Stomach (tissue), 9 donors: ENCODE measurements around the gene KLK8. TPM values are rescaled to one million over a fixed set of nuclear protein-coding genes. Genes with fewer than 3 reads are reported as not detected.
A peak's percentile ranks its signal among the peaks of the same experiment; 100 is the strongest.

Experiments
- DNase-seq, 2 donors: peaks; one replicate each; pipeline versions ENCODE4 v3.0.0 to v3.0.0-alpha.2; 2013 to 2019
- H3K27ac ChIP-seq, 5 donors: fragments of 200-600 bp in 4 of 5; sonication (generic) in 4 of 5; one replicate each; pipeline ENCODE4 v1.5.1; 2013 to 2019; ENCODE audit warnings: mild to moderate bottlenecking in 1 of 5, moderate library complexity in 1 of 5
- H3K27me3 ChIP-seq, 3 donors: fragments of 200-600 bp; sonication (generic); one replicate each; pipeline ENCODE4 v1.5.1; 2017 to 2019; ENCODE audit warnings: mixed run types in 1 of 3
- H3K36me3 ChIP-seq, 4 donors: fragments of 200-600 bp; sonication (generic); 1 replicate in 3 of 4; 2 replicates in 1 of 4; pipeline ENCODE4 v1.5.1; 2016 to 2019
- H3K4me1 ChIP-seq, 4 donors: fragments of 200-600 bp; sonication (generic); one replicate each; pipeline ENCODE4 v1.5.1; 2016 to 2019
- H3K4me3 ChIP-seq, 4 donors: fragments of 200-600 bp; sonication (generic) in 3 of 4; one replicate each; pipeline ENCODE4 v1.5.1; 2016 to 2019; ENCODE audit warnings: mild to moderate bottlenecking in 1 of 4
- H3K9me3 ChIP-seq, 4 donors: fragments of 200-600 bp; sonication (generic); one replicate each; pipeline ENCODE4 v1.5.1; 2016 to 2019
- EP300 ChIP-seq: sonication (generic); formaldehyde crosslinking; IDR thresholded peaks from one replicate; pipeline ENCODE4 v1.6.1; 2017; ENCODE audit warnings: antibody characterized with exemption
- POLR2A ChIP-seq, 4 donors: fragments of 450-650 bp; IDR thresholded peaks; one replicate each; pipeline ENCODE4 v1.6.1; 2016; ENCODE audit warnings: antibody characterized with exemption in 4 of 4, control low read depth in 2 of 4, mild to moderate bottlenecking in 1 of 4, moderate library complexity in 1 of 4
- POLR2AphosphoS5 ChIP-seq, 3 donors: sonication (generic); formaldehyde crosslinking; IDR thresholded peaks; one replicate each; pipeline ENCODE4 v1.6.1; 2016; ENCODE audit warnings: antibody characterized with exemption in 3 of 3
- WGBS, 5 donors: extraction: QIAGEN DNeasy Blood & Tissue Kit in 3 of 5; methylation state at CpG; one replicate each; pipeline versions ENCODE4 v1.1.5 to v1.1.7; 2013 to 2018; 5-methylcytosine and 5-hydroxymethylcytosine counted together
- intact Hi-C: fragments of 100-400 bp; cut with DNase I; formaldehyde crosslinking; loops from one replicate; pipeline ENCODE4 v1.15.1; 2023; ENCODE audit warnings: low total_unique reads
- polyA plus RNA-seq, 3 donors: library from polyadenylated mRNA; stranded (reverse); fragments of 200-250 nt; gene quantifications; one replicate each; pipeline ENCODE4 v1.2.3, GENCODE V29; 2013
- total RNA-seq, 5 donors: library from RNA; depleted of rRNA; stranded (reverse); fragments of >200 nt; gene quantifications; one replicate each; pipeline versions ENCODE4 v1.1.0 to v1.2.3, GENCODE V29; 2014 to 2016
- TF ChIP-seq, protein P1 (sequence below), 7 experiments: fragments of 450-650 bp in 4 of 7; fragments of 200-600 bp in 3 of 7; sonication (generic) in 3 of 7; IDR thresholded peaks; one replicate each; pipeline ENCODE4 v1.5.1; 2016 to 2019; ENCODE audit warnings: antibody characterized with exemption in 7 of 7, control low read depth in 2 of 7, mild to moderate bottlenecking in 1 of 7
- donor health status: healthy with polysubstance abuse.
- donor health status: Bipolar disorder and iron deficiency.
- donor health status: healthy.

The KLK8 gene
- total and polyA plus RNA-seq, 8 donors: 116 TPM; not detected in 7

DNA sequence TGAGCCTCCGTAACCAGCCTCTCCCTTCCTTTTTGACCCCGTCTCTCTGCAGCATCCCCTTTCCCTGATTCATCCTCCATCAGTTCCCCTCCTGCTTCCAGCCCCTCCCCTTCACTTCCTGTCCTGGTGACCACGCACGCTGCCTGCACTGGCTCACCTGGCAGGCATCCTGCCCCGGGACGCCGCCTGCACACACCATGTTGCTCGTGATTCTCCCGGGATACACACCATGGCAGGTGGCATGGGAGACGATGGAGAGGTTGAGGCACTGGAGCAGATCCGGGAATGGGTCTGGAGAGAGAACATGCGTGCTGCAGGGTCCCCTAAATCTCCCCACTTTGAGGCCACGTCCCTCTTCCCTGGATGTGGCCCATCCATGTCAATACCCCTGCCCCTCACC lies 29.2 kb upstream of the KLK8 start:
- intact Hi-C loops: no loop called here
- TF ChIP-seq POLR2AphosphoS5 (IDR thresholded peaks at IDR 0.05) (no peak), EP300 (no peak), POLR2A (IDR thresholded peaks at IDR 0.05) (no peak)
- TF ChIP-seq, protein P1, sequence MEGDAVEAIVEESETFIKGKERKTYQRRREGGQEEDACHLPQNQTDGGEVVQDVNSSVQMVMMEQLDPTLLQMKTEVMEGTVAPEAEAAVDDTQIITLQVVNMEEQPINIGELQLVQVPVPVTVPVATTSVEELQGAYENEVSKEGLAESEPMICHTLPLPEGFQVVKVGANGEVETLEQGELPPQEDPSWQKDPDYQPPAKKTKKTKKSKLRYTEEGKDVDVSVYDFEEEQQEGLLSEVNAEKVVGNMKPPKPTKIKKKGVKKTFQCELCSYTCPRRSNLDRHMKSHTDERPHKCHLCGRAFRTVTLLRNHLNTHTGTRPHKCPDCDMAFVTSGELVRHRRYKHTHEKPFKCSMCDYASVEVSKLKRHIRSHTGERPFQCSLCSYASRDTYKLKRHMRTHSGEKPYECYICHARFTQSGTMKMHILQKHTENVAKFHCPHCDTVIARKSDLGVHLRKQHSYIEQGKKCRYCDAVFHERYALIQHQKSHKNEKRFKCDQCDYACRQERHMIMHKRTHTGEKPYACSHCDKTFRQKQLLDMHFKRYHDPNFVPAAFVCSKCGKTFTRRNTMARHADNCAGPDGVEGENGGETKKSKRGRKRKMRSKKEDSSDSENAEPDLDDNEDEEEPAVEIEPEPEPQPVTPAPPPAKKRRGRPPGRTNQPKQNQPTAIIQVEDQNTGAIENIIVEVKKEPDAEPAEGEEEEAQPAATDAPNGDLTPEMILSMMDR (IDR thresholded peaks at IDR 0.05): no peak
- Histone ChIP-seq H3K27me3 (peaks cover 0 to 67% (median 0%) of the 10 kb centered on the region in 3 donors), H3K4me1 (peaks cover 0 to 15% (median 2%) of the 10 kb centered on the region in 4 donors), H3K27ac (no peak overlapping the region), H3K9me3 (no peaks in the 10 kb centered on the region), H3K4me3 (no peak overlapping the region), H3K36me3 (no peaks in the 10 kb centered on the region)
- 80 to 86% (median 80%) methylated on average over 13 of the region's 13 CpGs for WGBS, 5 donors
- no peak for DNase-seq

DNA sequence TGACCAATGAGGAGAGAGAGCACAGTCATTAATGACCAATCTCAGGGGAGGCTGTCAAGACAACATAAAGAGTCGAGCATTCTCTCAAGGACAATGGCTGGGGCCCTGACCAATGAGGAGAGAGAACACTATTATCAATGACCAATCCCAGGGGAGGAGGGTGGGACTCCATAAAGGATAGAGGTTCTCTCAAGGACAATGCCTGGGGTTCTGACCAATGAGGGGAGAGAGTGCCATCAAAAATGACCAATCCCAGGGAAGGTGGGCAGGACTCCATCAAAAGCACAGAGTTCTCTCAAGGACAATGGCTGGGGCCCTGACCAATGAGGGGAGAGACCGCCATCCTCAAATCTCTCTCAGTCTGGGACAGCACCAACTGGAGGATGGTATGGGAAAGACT lies 28.3 kb upstream of the KLK8 start:
- no peaks in the 10 kb centered on the region for H3K36me3 ChIP-seq
- no peak overlapping the region for H3K27ac ChIP-seq
- no peak overlapping the region for H3K4me3 ChIP-seq
- WGBS, 5 donors: 70 to 100% (median 84%) methylated on average over 1 to 2 of the region's 2 CpGs
- DNase-seq: no peak
- intact Hi-C loops: no loop called here
- no peaks in the 10 kb centered on the region for H3K9me3 ChIP-seq
- H3K4me1 ChIP-seq: peaks cover 0 to 22% (median 4%) of the 10 kb centered on the region in 4 donors
- no peak for TF ChIP-seq POLR2AphosphoS5 (IDR thresholded peaks at IDR 0.05)
- TF ChIP-seq, protein P1 (IDR thresholded peaks at IDR 0.05): no peak
- no peak for TF ChIP-seq EP300
- TF ChIP-seq POLR2A (IDR thresholded peaks at IDR 0.05): no peak
- H3K27me3 ChIP-seq: peaks cover 0 to 70% (median 0%) of the 10 kb centered on the region in 3 donors

DNA sequence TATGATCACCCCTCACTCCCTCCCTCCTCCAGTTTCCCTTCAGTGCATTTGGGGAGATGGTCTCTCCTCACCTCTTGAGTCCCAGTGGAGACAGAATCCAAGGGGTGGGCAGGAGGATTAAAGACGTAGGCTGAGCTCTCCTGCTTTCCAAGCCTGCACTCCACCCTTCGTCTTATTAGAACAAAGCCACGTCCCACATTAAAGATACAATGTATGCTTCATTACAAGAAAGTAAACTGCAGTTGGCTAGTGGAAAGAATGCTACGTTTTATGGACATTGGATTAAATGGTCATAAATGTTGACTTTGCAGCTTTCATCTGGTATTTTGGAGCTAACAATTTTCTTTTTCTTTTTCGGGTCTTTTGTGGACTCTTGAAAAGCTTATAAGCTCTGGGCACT lies 26.5 kb upstream of the KLK8 start:
- no peak for DNase-seq
- Histone ChIP-seq H3K27me3 (peaks cover 0 to 72% (median 0%) of the 10 kb centered on the region in 3 donors), H3K4me3 (peak overlapping the region in 2 of 4 donors; percentile 47), H3K9me3 (no peaks in the 10 kb centered on the region), H3K27ac (peak overlapping the region; percentile 85 to 97 (median 92)), H3K4me1 (peaks cover 0 to 22% (median 5%) of the 10 kb centered on the region in 4 donors), H3K36me3 (no peaks in the 10 kb centered on the region)
- TF ChIP-seq POLR2A (IDR thresholded peaks at IDR 0.05) (no peak), POLR2AphosphoS5 (IDR thresholded peaks at IDR 0.05) (no peak)
- TF ChIP-seq, protein P1 (IDR thresholded peaks at IDR 0.05): no peak
- 27 to 46% (median 33%) methylated on average over 5 of the region's 5 CpGs for WGBS, 5 donors
- intact Hi-C loops: no loop called here

DNA sequence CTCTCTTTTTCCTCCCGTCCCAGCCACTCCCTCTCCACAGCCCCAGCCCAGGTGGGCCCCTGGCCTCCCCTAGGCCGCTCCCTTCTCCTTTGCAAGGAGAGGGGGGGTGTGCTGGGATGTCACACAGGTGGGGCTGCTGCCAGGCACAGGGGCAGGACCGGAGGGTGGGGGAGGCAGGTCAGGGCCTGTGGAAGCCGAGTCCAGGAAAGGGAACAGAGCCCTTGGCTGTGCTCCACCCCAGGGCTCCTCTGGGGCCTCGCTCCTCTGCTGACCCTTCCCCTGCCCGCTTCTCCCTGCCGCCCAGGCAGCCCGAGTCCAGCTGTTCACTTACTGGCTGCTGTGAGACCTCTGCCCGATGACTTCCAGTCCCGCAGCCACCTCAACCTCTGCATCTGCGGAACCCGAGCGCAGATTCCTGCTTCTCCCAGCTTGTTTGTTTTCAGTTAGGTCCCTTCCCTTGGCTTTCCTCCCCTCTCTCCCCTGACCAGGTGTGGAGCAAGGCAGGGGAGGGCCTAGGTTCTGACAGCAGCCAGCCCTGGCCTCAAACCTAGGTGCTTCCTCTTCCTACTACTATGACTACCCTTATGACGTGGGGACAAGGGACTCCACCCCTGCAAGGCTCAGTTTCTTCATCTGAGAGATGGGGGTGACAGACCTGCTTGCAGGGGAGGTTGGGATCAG lies 25.9 kb upstream of the KLK8 start:
- Histone ChIP-seq H3K36me3 (no peaks in the 10 kb centered on the region), H3K27me3 (peaks cover 0 to 78% (median 0%) of the 10 kb centered on the region in 3 donors), H3K27ac (peak overlapping the region; percentile 85 to 97 (median 92)), H3K9me3 (no peaks in the 10 kb centered on the region), H3K4me1 (peaks cover 0 to 22% (median 5%) of the 10 kb centered on the region in 4 donors), H3K4me3 (peak overlapping the region; percentile 34 to 47 (median 42))
- intact Hi-C loops: no loop called here
- 10 to 33% (median 17%) methylated on average over 12 to 14 of the region's 14 CpGs for WGBS, 5 donors
- peak in 2 of 3 donors; percentile 48 to 76 for TF ChIP-seq POLR2AphosphoS5 (IDR thresholded peaks at IDR 0.05)
- TF ChIP-seq, protein P1 (IDR thresholded peaks at IDR 0.05): no peak
- no peak for TF ChIP-seq POLR2A (IDR thresholded peaks at IDR 0.05)
- TF ChIP-seq EP300: no peak
- peak; percentile 27 to 65 for DNase-seq
